ENCODE data around the gene ABCC10.
"Not testable (repeated sequence)": the region's sequence is repeated elsewhere in the genome, so short reads cannot be mapped to it uniquely, and the experiment has no call there.

ABCC10 gene

DNA sequence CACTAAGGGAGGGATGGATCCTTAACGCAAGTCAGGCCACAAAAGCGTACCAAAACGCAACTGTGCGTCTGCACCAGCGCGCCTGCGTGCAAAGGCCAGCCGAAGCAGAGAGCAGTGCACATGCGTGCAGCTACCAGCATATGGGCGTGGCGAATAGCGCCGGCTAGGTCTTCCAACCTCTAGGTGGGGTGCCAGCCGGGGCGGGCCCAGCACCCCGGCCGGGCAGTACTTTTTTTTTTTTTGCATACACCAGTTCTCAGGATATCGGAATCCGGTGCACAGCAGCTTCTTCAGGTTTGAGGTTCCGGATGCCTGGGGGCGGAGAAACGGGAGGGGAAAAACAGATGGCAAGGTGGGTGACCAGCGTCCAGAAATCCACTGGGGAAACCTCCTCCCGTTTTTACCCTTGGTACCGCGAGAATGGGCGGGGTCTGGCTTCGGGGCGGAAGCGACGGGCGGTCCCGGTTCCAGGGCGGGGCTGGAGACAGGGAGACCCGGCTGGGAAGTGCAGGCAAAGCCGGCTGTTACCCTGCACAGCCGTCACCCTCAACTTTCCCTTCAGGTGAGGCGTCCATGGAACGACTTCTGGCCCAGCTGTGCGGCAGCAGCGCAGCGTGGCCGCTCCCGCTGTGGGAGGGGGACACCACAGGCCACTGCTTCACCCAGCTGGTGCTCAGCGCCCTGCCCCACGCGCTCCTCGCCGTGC, at the start of gene ABCC10:
TSS of gene ABCC10 (plus strand) at position 136 of the 706 bp plus-strand sequence. CDS start at position 574, 438 bp downstream.
- H3K9me3 ChIP-seq (ENCODE audit: low read length), result no peaks in the 10 kb centered on the region
- peak within 1 kb of the TSS; percentile 74 for H3K27ac ChIP-seq (ENCODE audit: low read depth, low read length)
- H3K4me1 ChIP-seq (ENCODE audit: insufficient read depth, low read length), result peaks cover 9% of the 10 kb centered on the region
- H3K9ac ChIP-seq (ENCODE audit: low read length), result peak within 1 kb of the TSS; percentile 92
- H3K4me3 ChIP-seq (ENCODE audit: low read depth in 1 of 2, low read length in 2 of 2), result peak within 1 kb of the TSS; percentile 59 to 98
- H3K27me3 ChIP-seq (ENCODE audit: control insufficient read depth in 1 of 2, insufficient read depth in 2 of 2, low read length in 2 of 2), result no peaks in the 10 kb centered on the region
- peaks cover 6% of the 10 kb centered on the region for H3K36me3 ChIP-seq (ENCODE audit: insufficient read depth, low read length)

DNA sequence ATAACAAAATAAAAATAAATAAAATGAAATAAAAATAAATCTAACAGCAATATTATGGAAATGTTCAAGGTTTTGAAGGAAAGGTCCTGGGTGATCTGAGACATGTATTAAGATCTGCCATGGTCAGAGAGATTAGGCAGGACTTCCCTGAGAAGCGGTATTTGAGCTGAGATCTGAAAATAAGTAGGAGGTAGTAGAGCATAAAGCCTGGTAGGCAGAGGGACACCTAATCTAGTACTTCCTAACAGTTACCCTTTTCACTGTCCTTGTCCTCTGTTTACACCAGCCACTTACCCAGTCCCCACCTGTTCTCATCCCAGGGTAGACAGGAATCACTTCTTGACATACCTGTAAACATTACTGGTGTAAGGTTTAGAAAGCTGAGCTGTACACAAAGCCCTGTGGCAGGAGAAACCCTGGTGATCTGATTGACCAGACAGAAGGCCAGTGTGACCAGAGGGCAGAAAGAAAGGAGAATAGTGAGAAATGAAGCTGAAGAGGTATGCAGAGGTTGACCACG, 49.6 kb upstream of the ABCC10 start:
- H3K4me1 ChIP-seq (ENCODE audit: insufficient read depth, low read length), result no peaks in the 10 kb centered on the region
- no peak overlapping the region for H3K27ac ChIP-seq (ENCODE audit: low read depth, low read length)
- H3K9me3 ChIP-seq (ENCODE audit: low read length), result no peaks in the 10 kb centered on the region
- H3K4me3 ChIP-seq (ENCODE audit: low read depth in 1 of 2, low read length in 2 of 2), result no peak overlapping the region
- H3K36me3 ChIP-seq (ENCODE audit: insufficient read depth, low read length), result no peaks in the 10 kb centered on the region
- no peaks in the 10 kb centered on the region for H3K27me3 ChIP-seq (ENCODE audit: control insufficient read depth in 1 of 2, insufficient read depth in 2 of 2, low read length in 2 of 2)
- no peak overlapping the region for H3K9ac ChIP-seq (ENCODE audit: low read length)

GRCh38 chr6:43378631-43379030, 48.7 kb upstream of the ABCC10 start:
- H3K9me3 ChIP-seq (ENCODE audit: low read length), result no peaks in the 10 kb centered on the region
- H3K4me3 ChIP-seq (ENCODE audit: low read depth in 1 of 2, low read length in 2 of 2), result no peak overlapping the region
- H3K36me3 ChIP-seq (ENCODE audit: insufficient read depth, low read length), result no peaks in the 10 kb centered on the region
- no peaks in the 10 kb centered on the region for H3K4me1 ChIP-seq (ENCODE audit: insufficient read depth, low read length)
- no peak overlapping the region for H3K27ac ChIP-seq (ENCODE audit: low read depth, low read length)
- no peaks in the 10 kb centered on the region for H3K27me3 ChIP-seq (ENCODE audit: control insufficient read depth in 1 of 2, insufficient read depth in 2 of 2, low read length in 2 of 2)
- H3K9ac ChIP-seq (ENCODE audit: low read length), result no peak overlapping the region

- H3K27me3 ChIP-seq (ENCODE audit: control insufficient read depth in 1 of 2, insufficient read depth in 2 of 2, low read length in 2 of 2); H3K27ac ChIP-seq (ENCODE audit: low read depth, low read length); H3K9me3 ChIP-seq (ENCODE audit: low read length); H3K4me3 ChIP-seq (ENCODE audit: low read depth in 1 of 2, low read length in 2 of 2); H3K36me3 ChIP-seq (ENCODE audit: insufficient read depth, low read length); H3K4me1 ChIP-seq (ENCODE audit: insufficient read depth, low read length); H3K9ac ChIP-seq (ENCODE audit: low read length): not testable (repeated sequence)
Measured at GRCh38 chr6:43380858-43381257, 46.5 kb upstream of the ABCC10 start.

- no peaks in the 10 kb centered on the region for H3K9me3 ChIP-seq (ENCODE audit: low read length)
- no peak overlapping the region for H3K4me3 ChIP-seq (ENCODE audit: low read depth in 1 of 2, low read length in 2 of 2)
- no peaks in the 10 kb centered on the region for H3K36me3 ChIP-seq (ENCODE audit: insufficient read depth, low read length)
- no peaks in the 10 kb centered on the region for H3K27me3 ChIP-seq (ENCODE audit: control insufficient read depth in 1 of 2, insufficient read depth in 2 of 2, low read length in 2 of 2)
- H3K9ac ChIP-seq (ENCODE audit: low read length), result no peak overlapping the region
- H3K27ac ChIP-seq (ENCODE audit: low read depth, low read length), result no peak overlapping the region
- H3K4me1 ChIP-seq (ENCODE audit: insufficient read depth, low read length), result no peaks in the 10 kb centered on the region
Measured at GRCh38 chr6:43383021-43383667, 44.2 kb upstream of the ABCC10 start.

GRCh38 chr6:43386492-43386891, 40.8 kb upstream of the ABCC10 start:
- no peak overlapping the region for H3K4me3 ChIP-seq (ENCODE audit: low read depth in 1 of 2, low read length in 2 of 2)
- H3K27ac ChIP-seq (ENCODE audit: low read depth, low read length), result no peak overlapping the region
- H3K36me3 ChIP-seq (ENCODE audit: insufficient read depth, low read length), result no peaks in the 10 kb centered on the region
- no peaks in the 10 kb centered on the region for H3K9me3 ChIP-seq (ENCODE audit: low read length)
- H3K27me3 ChIP-seq (ENCODE audit: control insufficient read depth in 1 of 2, insufficient read depth in 2 of 2, low read length in 2 of 2), result peaks cover 0 to 3% of the 10 kb centered on the region in 2 donors
- H3K4me1 ChIP-seq (ENCODE audit: insufficient read depth, low read length), result no peaks in the 10 kb centered on the region
- H3K9ac ChIP-seq (ENCODE audit: low read length), result no peak overlapping the region

- H3K4me1 ChIP-seq (ENCODE audit: insufficient read depth, low read length), result no peaks in the 10 kb centered on the region
- H3K9me3 ChIP-seq (ENCODE audit: low read length), result no peaks in the 10 kb centered on the region
- no peak overlapping the region for H3K9ac ChIP-seq (ENCODE audit: low read length)
- no peaks in the 10 kb centered on the region for H3K36me3 ChIP-seq (ENCODE audit: insufficient read depth, low read length)
- no peak overlapping the region for H3K27ac ChIP-seq (ENCODE audit: low read depth, low read length)
- no peak overlapping the region for H3K4me3 ChIP-seq (ENCODE audit: low read depth in 1 of 2, low read length in 2 of 2)
- H3K27me3 ChIP-seq (ENCODE audit: control insufficient read depth in 1 of 2, insufficient read depth in 2 of 2, low read length in 2 of 2), result peaks cover 0 to 6% of the 10 kb centered on the region in 2 donors
Measured at GRCh38 chr6:43389730-43390295, 37.5 kb upstream of the ABCC10 start.

DNA sequence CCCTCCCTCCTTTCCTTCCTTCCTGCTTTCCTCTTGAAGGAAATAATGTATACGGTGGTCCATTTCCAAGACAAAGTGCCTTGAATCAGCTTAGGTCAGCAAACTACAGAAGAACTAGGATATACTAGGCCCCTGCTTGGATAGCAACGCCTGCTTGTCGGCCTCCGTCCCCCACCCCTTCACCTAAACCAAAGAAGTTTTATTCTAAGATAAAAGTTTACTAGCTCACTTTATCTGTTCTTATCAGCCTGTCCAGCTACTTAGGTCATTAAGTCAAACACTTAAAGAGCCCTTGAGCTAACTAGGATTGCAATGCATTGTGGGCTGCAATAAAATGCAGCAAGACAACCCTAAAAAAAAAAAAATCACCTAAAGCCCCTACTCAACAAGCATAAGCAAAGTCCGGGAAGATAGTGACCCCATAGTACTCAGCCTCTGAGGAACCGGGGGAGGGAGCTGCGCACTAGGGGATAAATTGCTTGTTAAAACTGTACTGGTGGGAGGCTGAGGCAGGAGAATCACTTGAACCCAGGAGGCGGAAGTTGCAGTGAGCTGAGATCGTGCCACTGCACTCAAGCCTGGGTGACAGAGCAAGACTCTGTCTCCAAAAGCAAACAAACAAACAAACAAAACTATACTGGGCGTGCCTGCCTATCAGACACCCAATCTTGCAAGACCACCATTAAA, 36.4 kb upstream of the ABCC10 start:
- H3K27ac ChIP-seq (ENCODE audit: low read depth, low read length), result not testable (repeated sequence)

GRCh38 chr6:43391440-43392031, 35.8 kb upstream of the ABCC10 start:
- Histone ChIP-seq H3K4me3 (ENCODE audit: low read depth in 1 of 2, low read length in 2 of 2) (no peak overlapping the region), H3K4me1 (ENCODE audit: insufficient read depth, low read length) (no peaks in the 10 kb centered on the region), H3K9ac (ENCODE audit: low read length) (no peak overlapping the region), H3K36me3 (ENCODE audit: insufficient read depth, low read length) (no peaks in the 10 kb centered on the region), H3K27ac (ENCODE audit: low read depth, low read length) (no peak overlapping the region), H3K27me3 (ENCODE audit: control insufficient read depth in 1 of 2, insufficient read depth in 2 of 2, low read length in 2 of 2) (peaks cover 0 to 6% of the 10 kb centered on the region in 2 donors), H3K9me3 (ENCODE audit: low read length) (no peaks in the 10 kb centered on the region)

More for the DNA sequence above, 36.4 kb upstream of the ABCC10 start:
- not testable (repeated sequence) for H3K9me3 ChIP-seq (ENCODE audit: low read length); H3K4me1 ChIP-seq (ENCODE audit: insufficient read depth, low read length); H3K4me3 ChIP-seq (ENCODE audit: low read depth in 1 of 2, low read length in 2 of 2); H3K9ac ChIP-seq (ENCODE audit: low read length); H3K36me3 ChIP-seq (ENCODE audit: insufficient read depth, low read length); H3K27me3 ChIP-seq (ENCODE audit: control insufficient read depth in 1 of 2, insufficient read depth in 2 of 2, low read length in 2 of 2)

DNA sequence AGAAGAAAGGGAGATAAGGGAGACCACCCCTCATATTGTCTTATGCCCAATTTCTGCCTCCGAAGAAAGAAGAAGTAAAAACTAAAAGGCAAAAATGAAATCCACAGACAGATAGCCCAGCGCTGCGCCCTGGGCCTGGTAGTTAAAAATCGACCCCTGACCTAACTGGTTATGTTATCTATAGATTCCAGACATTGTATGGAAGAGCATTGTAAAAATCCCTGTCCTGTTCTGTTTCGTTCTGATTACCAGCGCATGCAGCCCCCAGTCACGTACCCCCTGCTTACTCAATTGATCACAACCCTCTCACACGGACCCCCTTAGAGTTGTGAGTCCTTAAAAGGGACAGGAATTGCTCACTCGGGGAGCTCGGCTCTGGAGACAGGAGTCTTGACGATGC, 34.2 kb upstream of the ABCC10 start:
- H3K27me3 ChIP-seq (ENCODE audit: control insufficient read depth in 1 of 2, insufficient read depth in 2 of 2, low read length in 2 of 2); H3K36me3 ChIP-seq (ENCODE audit: insufficient read depth, low read length); H3K4me3 ChIP-seq (ENCODE audit: low read depth in 1 of 2, low read length in 2 of 2); H3K4me1 ChIP-seq (ENCODE audit: insufficient read depth, low read length); H3K27ac ChIP-seq (ENCODE audit: low read depth, low read length); H3K9me3 ChIP-seq (ENCODE audit: low read length); H3K9ac ChIP-seq (ENCODE audit: low read length): not testable (repeated sequence)

DNA sequence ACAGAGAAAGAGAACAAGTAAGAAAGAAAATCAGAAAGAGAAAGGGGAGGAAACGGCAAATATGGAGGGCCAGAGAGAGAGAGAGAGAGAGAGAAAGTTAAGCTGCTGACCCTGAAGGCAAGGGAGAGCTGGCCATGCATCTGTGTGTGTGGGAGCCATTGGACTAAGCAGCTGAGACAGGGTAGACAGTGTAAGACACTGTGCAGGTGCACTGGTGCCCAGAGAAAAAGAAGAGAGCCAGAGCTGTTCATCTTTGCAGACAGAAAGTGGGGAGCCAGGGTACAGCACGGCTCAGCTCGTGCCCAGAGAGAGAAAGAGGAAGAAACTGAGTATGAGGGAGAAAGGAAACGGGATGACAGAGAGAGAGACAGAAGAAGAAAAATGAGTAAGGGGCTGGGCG, 33.7 kb upstream of the ABCC10 start:
- Histone ChIP-seq H3K27me3 (ENCODE audit: control insufficient read depth in 1 of 2, insufficient read depth in 2 of 2, low read length in 2 of 2) (peaks cover 0 to 6% of the 10 kb centered on the region in 2 donors), H3K9ac (ENCODE audit: low read length) (no peak overlapping the region), H3K36me3 (ENCODE audit: insufficient read depth, low read length) (no peaks in the 10 kb centered on the region), H3K9me3 (ENCODE audit: low read length) (no peaks in the 10 kb centered on the region), H3K4me3 (ENCODE audit: low read depth in 1 of 2, low read length in 2 of 2) (no peak overlapping the region), H3K27ac (ENCODE audit: low read depth, low read length) (no peak overlapping the region), H3K4me1 (ENCODE audit: insufficient read depth, low read length) (no peaks in the 10 kb centered on the region)

Measured in muscle layer of colon (tissue), 2 donors.